ENCODE results near the gene POLR3A.

DNA sequence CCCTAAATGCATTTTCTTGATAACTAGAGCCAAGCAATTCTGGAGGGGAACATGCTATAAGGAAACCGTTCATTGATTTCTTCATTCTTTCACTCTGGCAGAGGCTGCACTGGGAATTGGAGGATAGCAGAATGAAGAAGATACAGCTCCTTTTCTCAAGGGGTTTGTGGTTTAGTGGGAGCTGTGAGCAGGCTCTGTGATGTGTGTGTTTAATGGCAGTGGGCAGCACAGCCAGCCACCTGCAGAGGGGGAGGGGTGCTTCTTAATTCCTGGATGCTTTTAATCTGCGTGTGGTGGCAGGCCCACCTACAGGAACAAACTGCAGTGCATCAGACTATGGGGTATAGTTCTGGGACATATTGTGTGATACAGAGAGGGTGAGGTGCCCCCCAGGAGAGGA is 36.3 kb upstream of the POLR3A start:
- TF ChIP-seq CTCF (IDR thresholded peaks at IDR 0.05) (no peak), POLR2A (IDR thresholded peaks at IDR 0.05) (no peak)
